NOMO-1 treated with DMSO at 0.1 percent for 48 hours (cell line): ENCODE results near the gene SFRP2.

Source experiments
- DNase-seq: peaks from one replicate; lab custom pipeline; 2025; ENCODE audit not compliant: unreplicated experiment; lab: John Stamatoyannopoulos, UW

SFRP2 gene

GRCh38 chr4:153731239-153731638 lies 57.6 kb downstream of the SFRP2 start:
- no peak for DNase-seq
